ENCODE results near the gene CSNK1G1. TPM values are rescaled to one million over a fixed set of nuclear protein-coding genes. Genes with fewer than 3 reads are reported as not detected.

Gene CSNK1G1
- total RNA-seq, 1 donor from 2014 or later, result 6.3 TPM

GRCh38 chr15:64216196-64216595 lies 139.8 kb downstream of the CSNK1G1 start:
- no peaks in the 10 kb centered on the region for H3K27me3 ChIP-seq (ENCODE audit: low read depth)
- no peak overlapping the region for H3K4me3 ChIP-seq
- TF ChIP-seq, protein P1, sequence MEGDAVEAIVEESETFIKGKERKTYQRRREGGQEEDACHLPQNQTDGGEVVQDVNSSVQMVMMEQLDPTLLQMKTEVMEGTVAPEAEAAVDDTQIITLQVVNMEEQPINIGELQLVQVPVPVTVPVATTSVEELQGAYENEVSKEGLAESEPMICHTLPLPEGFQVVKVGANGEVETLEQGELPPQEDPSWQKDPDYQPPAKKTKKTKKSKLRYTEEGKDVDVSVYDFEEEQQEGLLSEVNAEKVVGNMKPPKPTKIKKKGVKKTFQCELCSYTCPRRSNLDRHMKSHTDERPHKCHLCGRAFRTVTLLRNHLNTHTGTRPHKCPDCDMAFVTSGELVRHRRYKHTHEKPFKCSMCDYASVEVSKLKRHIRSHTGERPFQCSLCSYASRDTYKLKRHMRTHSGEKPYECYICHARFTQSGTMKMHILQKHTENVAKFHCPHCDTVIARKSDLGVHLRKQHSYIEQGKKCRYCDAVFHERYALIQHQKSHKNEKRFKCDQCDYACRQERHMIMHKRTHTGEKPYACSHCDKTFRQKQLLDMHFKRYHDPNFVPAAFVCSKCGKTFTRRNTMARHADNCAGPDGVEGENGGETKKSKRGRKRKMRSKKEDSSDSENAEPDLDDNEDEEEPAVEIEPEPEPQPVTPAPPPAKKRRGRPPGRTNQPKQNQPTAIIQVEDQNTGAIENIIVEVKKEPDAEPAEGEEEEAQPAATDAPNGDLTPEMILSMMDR (IDR thresholded peaks at IDR 0.05; ENCODE audit: borderline replicate concordance), result no peak
- peaks cover 12% of the 10 kb centered on the region for H3K4me1 ChIP-seq
- H3K36me3 ChIP-seq, result peaks cover 22% of the 10 kb centered on the region
- no peaks in the 10 kb centered on the region for H3K9me3 ChIP-seq (replicated peaks)
- no peak for DNase-seq
- intact Hi-C loops (cut with micrococcal nuclease), result loop anchor here (10.0 kb wide), 1 partner anchor 129 kb away; no protein-coding TSS in a partner anchor
- H3K27ac ChIP-seq (replicated peaks), result no peak overlapping the region

DNA sequence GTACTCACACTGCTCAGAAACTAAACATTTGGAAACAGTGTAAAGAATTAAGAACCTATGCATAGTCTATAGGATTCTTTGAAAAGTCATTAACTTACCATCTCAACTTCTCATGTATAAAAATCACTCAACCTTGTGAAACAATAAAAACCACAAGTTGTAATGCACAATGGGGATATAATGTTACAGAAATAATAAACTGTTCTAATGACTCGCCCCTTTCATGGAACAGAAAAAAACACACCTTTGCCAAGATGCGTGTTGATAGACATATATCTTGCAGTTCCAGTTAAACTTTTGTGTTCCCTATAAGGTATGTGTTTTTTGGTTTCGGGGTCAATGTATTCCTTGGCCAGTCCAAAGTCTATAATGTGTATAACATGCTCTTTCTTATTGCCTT lies 142.3 kb downstream of the CSNK1G1 start:
- TF ChIP-seq, protein P1 (IDR thresholded peaks at IDR 0.05; ENCODE audit: borderline replicate concordance), result no peak
- peaks cover 22% of the 10 kb centered on the region for H3K36me3 ChIP-seq
- no peak overlapping the region for H3K27ac ChIP-seq (replicated peaks)
- no peaks in the 10 kb centered on the region for H3K9me3 ChIP-seq (replicated peaks)
- no peak for DNase-seq
- H3K4me1 ChIP-seq, result peaks cover 12% of the 10 kb centered on the region
- no peaks in the 10 kb centered on the region for H3K27me3 ChIP-seq (ENCODE audit: low read depth)
- intact Hi-C loops (cut with micrococcal nuclease), result loop anchor here (10.0 kb wide), 1 partner anchor 131 kb away; no protein-coding TSS in a partner anchor
- H3K4me3 ChIP-seq, result no peak overlapping the region

GRCh38 chr15:64211696-64212095 lies 144.3 kb downstream of the CSNK1G1 start:
- Histone ChIP-seq H3K9me3 (replicated peaks) (no peaks in the 10 kb centered on the region), H3K4me3 (no peak overlapping the region), H3K4me1 (peaks cover 5% of the 10 kb centered on the region), H3K27me3 (ENCODE audit: low read depth) (no peaks in the 10 kb centered on the region), H3K36me3 (peaks cover 22% of the 10 kb centered on the region), H3K27ac (replicated peaks) (no peak overlapping the region)
- intact Hi-C loops (cut with micrococcal nuclease), result loop anchor here (10.0 kb wide), 1 partner anchor 133 kb away; no protein-coding TSS in a partner anchor
- TF ChIP-seq, protein P1 (IDR thresholded peaks at IDR 0.05; ENCODE audit: borderline replicate concordance), result no peak
- DNase-seq, result no peak

- Histone ChIP-seq H3K4me1 (no peaks in the 10 kb centered on the region), H3K9me3 (replicated peaks) (no peaks in the 10 kb centered on the region), H3K27ac (replicated peaks) (no peak overlapping the region), H3K4me3 (no peak overlapping the region), H3K27me3 (ENCODE audit: low read depth) (no peaks in the 10 kb centered on the region), H3K36me3 (peaks cover 22% of the 10 kb centered on the region)
- no peak for DNase-seq
- intact Hi-C loops (cut with micrococcal nuclease), result loop anchor here (10.0 kb wide), 1 partner anchor 134 kb away; no protein-coding TSS in a partner anchor
- TF ChIP-seq, protein P1 (IDR thresholded peaks at IDR 0.05; ENCODE audit: borderline replicate concordance), result no peak
These were observed 145.6 kb downstream of the CSNK1G1 start for GRCh38 chr15:64210371-64210770.

GRCh38 chr15:64209680-64210334 lies 146.2 kb downstream of the CSNK1G1 start:
- Histone ChIP-seq H3K27me3 (ENCODE audit: low read depth) (no peaks in the 10 kb centered on the region), H3K27ac (replicated peaks) (no peak overlapping the region), H3K4me3 (no peak overlapping the region), H3K9me3 (replicated peaks) (no peaks in the 10 kb centered on the region), H3K4me1 (no peaks in the 10 kb centered on the region), H3K36me3 (peaks cover 22% of the 10 kb centered on the region)
- TF ChIP-seq, protein P1 (IDR thresholded peaks at IDR 0.05; ENCODE audit: borderline replicate concordance), result peak; percentile 56
- intact Hi-C loops (cut with micrococcal nuclease), result loop anchor here (10.0 kb wide), 1 partner anchor 135 kb away; no protein-coding TSS in a partner anchor
- DNase-seq, result no peak
